SKM-1 (cell line): ENCODE measurements around the gene PRSS27.

Experiments
- DNase-seq: peaks from one replicate; lab custom pipeline; 2025; ENCODE audit not compliant: unreplicated experiment; lab: John Stamatoyannopoulos, UW

Gene PRSS27

DNA sequence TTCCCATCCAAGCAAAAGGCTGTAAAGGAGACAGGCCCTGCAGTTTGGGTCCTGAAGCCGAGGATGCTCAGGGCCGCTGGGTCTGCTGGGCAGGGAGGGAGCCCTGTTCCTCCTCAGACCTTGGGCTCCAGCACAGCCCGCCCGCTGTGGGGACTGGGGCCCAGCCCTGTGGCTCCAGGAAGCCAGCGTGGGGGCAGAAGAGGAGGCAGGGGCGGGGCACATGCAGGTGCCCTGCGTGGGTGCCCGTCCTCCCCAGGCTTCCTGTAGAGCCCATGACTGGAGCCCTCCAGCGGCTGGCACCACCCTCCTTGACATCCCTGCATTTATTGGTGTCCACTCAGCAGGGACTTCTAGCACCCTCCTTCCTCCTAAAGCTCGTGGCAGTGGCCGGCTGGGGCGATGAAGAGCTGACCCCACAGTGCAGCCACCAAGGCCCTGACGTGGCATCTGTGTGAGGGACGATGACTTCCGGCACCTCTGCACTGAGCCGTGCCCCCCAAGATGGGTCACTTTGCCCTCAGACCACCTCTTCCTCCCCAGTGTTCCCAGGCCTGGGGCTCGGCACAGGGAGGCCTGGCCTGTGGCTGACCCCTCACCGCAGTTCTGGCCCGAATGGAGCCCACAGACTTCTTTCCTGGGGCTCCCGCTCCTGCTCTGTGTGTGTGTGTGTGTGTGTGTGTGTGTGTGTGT, 9.9 kb downstream of the PRSS27 start:
- no peak for DNase-seq

DNA sequence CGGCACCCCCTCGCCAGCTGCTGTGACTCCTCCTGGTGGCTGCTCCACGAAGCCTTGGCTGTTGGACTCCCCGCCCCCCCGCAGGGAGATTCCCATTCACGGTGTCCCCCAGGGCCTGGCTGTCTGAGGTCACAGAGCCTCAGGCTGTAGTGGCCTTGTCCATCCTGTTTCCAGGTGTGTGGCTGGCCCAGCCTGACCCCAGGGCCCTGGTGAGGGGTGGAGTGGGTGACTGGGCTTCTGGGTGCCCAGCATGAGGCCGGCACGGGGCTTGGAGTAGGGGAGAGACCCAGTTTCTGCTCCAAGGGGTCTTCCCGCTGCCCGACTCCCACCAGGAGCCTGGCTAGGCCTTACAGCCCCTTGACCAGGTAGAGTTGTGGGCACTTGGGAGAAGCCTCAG, 10.4 kb downstream of the PRSS27 start:
- DNase-seq, result no peak

DNA sequence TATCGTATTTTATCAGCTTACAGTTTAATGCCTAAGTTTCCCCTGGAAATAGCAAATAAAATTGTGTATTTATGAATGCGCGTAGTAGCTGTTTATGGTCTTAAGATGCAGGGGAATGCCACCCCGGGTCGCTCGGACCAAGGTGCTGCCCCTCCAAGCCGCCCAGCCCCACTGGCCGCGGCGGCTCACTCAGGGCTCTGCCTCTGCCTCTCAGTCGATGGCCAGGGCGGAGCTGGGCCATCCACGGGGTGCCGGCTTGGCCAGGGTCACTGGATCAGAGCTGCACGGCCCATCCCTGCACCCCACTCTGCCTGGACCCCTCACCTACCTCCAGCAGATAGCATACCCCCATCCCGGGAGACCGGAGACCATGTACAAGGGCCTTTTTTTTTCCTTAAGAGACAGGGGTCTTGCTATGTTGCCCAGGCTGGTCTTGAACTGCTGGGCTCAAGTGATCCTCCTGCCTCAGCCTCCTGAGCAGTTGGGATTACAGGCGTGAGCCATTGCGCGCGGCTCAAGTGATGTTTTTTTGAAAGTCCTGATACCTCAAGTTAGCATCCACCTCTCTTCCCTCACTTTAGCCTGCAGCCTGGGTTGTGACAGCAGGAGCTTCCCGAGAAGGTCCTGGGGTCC, 11.0 kb downstream of the PRSS27 start:
- DNase-seq, result no peak

DNA sequence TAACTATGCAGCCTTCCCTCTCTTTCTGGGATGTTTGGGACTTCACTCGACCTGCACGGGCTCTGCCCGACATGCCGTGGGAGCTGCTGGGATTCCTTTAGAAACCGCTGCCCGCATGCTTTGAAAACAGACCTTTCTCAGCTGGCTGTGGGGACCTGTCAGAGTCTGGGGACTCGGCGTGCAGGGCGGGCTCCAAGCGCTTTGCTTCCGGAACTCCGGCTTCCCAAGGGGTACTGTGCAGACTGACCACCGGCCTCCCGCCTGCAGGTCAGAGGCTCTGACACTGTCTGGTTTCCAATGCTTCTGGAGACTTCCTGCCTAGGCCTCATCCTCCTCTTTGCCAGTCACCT, 11.8 kb downstream of the PRSS27 start:
- DNase-seq, result no peak

DNA sequence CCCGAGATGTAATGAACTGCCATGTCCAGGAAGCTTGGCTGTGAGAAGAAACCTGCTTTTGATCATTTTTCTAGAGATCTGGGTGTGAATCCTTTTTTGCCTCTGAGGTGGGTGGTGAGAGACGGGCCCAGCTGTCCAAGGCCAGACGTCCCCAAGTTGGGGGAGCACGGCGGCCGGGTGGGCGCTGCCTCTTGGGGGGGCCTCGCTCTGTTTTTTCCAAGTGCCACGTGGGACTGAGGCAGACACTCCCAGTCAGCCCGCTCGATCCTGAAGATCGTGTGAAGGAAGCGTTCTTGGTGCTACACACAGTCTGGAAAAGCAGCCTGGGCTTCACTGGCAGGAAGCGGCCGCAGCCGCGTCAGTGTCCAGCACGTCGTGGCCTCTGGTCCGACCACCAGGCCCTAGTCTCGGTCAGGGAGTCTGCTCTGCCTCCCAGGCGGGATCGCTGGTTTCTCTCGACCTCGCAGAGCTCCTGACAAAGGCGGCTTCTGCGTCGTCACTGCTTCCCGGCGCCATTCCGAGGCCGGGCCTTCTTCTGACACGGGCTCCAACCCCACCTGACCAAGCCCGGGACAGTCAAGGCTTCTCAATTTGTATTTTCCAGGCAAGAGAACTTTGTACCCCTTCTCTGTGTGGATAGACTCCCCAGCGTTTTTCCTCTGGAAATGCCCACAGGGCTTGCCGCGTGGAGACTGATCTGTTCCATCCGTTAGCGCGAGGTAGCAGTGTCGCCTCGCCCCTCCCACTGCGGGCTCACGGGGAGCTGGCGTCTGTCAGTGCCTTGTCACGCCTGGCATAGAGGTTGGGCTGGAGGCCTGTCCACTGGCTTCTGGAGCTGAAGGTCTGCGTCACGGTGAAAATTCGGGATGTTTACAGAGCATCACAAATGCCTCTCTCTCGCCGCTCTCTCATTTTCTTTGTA, 12.4 kb downstream of the PRSS27 start:
- DNase-seq, result no peak

DNA sequence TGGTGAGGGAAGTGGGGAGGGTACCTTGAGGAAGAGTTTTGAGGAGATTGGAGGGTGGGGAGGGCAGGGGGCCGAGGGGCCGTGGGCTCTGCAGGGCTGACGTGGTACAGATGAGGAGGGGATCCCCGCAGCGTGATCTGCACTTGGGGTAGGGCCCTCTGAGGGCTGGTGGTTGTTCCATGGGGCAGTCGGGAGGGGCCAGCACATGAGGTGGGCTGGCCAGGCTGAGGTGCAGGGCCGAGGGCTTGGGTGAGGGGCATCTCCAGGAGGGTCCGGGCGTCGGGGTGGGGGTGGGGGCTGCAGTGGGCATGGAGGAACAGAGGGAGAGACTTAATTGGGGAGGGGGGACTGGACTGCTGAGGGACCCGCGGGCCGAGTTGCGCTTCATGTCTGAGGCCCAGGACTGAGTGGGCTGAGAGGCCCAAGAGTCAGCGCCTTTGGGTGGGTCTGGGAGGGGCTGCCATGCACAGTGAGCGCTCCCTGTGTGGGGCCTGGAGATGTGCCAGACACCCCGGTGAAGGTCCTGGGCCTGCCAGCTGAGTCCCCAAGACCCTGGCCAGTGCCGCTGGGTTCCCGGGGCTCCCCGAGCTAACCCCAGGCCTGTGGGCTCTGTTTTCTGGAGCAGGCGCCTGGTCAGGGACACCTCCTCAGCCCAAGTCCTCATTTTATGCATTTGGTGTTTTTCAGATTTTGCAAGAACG, 13.3 kb downstream of the PRSS27 start:
- DNase-seq, result no peak

DNA sequence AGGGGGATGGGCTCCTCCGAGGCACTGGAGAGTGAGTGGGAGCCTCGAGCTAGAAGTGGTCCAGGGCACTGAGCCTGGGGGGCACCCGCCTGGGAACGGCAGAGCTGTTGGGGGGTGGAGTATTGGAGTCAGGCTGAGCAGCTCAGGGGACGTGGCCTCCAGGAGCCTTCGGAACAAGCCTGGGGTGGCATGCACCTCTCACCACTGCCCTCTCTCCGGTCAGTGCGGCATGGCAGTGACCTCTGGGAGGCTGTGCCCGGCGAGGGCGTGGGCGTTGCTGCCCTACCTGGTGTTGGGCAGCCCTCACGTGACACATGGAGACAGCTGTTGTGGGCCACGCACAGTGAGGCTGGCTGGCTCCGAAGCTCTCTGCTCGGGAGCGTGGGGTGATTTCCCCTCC, 13.9 kb downstream of the PRSS27 start:
- DNase-seq, result no peak

DNA sequence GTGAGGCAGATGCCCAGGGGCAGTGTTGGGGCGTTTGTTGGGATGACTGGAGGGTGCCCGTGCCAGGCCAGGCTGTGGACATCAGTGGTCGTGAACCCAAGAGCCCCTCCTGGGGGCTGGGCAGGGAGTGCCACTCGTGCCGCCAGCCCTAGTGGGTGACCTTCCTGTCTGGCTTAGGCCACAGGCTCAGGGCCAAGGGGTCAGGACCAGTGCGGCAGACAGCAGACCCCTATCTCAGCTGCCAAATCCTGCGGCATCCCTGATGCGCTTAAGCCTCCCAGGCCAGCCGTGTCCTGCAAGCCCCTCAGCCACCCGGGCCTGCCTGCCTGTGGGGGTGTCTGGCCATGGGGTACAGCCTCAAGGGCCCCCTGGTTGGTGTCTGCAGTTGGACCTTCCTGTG, 14.7 kb downstream of the PRSS27 start:
- DNase-seq, result no peak

DNA sequence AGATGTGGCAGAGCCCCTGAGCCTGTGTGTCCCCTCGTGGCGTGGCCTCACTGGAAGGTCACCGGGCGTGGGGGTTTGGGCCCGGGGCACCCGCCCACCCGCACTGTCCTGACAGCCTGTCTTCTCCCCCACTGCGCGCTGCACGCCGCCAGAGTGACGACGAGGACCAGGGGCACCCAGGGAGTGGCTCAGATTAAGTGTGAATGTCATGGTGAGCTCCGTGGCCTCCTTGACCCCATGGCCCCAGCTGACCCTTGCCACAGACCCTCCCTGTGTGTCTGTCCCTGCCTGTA, 15.1 kb downstream of the PRSS27 start:
- DNase-seq, result no peak

DNA sequence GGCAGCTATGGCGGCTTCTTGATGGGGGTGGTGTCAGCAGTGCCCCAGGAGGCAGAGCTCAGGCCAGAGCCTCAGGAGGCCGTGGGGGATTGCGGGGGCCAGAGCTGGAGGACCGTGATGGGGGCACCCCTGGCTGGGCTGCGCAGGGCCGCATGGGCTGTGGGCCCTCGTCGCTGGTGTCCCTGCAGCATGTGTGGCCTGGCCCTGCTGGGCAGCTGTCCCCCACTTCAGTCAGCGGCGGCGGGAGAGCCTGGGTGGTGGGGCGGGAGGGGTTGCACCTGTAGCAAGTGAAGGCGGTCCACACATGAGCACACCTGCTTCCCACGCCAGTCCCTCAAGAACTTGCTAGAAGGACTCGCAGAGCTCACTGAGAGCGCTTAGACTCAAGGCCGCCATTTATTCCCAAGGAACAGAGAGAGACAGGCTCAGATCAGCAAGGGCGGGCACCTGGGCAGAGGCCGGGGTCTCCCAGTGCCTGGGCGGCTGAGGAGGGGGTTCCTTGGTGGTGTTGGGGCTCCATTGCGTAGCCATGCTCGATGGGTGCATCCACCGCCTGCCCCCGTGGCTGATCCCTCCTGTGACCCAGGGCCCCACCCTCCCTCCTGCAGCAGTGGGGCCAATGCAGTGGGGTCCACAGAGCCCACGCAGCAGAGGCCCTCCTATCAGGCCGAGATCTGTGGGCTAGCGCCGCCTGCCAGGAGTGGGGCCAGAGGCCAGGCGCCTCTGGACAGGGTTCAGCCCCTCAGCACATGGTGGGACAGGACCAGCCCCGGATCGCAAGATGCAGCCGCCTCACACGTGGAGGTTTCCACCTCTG, 15.7 kb downstream of the PRSS27 start:
- no peak for DNase-seq

DNA sequence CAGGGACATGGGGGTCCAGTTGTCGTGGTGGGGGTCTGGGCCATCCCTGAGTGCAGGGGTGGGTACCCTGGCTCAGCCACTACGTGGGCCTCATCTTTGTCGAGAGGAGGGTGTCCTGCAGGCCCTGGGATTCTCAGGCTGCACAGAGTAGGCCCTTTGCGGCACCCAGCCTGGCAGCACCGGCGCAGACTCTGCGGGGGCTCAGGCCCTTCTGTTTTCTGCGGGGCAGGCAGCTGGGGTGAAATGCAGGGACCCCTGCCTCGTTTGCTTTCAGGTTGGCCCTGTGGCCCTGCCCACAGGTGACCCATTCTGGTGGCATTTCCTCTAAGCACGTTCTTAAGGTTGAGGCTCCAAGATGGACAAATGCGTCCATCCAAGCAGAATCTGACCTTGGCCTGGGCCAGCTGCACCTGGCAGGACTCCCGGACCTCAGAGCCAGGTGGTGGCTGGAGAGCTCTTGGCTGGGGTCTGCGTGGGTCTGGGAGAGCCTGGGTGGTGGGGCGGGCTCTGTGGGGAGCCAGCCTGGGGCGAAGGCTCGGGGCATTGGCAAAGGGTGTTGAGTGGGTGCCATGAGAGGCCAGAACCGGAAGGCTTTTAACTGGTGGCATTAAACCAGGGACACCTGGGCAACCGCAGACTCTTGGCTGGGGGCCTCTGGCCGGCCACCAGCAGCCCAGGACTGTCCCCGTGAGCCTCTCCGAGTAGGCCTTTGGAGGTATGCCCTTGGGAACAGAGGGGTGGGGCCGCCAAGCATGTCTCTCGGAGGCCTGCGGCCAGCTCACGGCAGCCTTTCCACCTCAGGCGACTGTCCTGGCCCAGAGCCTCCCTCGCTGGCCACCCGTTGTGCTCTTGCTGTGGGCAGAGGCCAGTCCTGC, 16.9 kb downstream of the PRSS27 start:
- no peak for DNase-seq

DNA sequence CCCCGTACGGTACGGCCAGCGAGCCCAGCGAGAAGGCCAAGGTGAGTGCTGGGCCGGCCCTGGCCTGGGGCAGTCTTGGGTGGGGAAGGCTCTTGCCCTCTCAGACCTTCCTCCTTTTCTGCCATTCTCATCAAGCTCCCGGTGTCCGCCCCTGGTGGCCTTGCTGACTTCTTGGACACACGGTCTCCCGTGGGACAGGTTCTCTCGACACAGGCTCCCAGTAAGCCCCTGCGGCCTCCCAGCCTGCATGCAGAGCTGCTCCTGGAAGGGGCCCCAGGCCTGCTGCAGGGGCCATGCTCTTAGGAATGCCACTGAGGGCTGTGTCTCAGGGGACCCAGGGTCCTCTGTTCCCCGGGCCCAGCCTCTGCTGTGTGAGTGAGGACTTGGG, 17.6 kb downstream of the PRSS27 start:
- no peak for DNase-seq

DNA sequence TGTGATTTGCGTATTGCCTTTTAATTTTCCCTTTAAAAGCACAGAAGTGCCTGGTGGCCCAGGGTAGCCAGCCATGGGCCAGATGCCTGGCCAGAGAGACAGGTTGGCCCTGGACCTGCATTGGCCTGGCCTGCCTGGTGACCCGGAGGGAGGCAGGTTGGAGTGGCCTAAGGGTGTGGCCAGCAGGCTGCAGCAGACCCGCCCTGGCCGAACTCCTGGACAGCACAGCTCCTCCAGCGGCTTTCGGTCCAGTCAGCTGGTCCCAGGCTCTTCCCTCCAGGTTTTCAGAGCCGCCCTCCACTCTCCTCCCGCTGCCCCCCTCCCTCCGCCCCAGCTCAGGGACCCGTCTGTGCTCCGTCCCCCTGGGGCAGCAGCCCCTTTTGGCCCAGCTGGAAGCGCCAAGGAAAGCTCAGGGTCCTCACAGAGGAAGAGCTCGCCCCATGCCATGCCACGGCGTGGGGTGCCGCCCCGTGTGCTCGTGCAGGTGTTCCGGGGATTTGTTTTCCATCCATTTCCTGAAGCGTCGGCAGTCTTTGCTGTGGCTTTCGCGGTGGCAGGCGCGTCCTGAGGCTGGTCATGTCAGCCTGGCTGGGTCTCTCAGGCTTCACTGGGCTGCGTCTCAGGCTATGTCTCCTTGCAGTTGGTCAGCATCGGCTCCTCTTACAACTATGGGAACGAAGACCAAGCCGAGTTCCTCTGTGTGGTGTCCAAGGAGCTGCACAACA, 18.1 kb downstream of the PRSS27 start:
- DNase-seq, result no peak

DNA sequence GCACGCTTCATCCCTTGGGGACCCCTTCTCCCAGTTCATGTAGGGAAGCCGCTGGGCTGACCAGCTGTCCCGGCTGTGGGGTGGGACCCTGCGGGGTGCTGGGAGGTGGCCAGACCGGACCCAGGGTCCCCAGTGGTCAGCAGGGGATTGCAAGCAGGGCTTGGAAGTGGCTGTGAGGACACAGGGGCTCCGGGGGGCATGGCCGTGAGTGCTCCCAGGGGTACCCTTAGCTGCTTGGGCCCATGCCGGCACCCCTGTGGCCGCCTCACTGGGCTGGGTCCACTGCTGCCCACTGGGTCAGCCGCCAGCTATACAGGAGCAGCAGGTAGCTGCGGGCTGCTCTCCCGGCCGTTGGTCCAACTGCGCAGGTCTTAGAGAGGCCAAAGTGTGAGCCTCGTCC, 18.8 kb downstream of the PRSS27 start:
- no peak for DNase-seq

DNA sequence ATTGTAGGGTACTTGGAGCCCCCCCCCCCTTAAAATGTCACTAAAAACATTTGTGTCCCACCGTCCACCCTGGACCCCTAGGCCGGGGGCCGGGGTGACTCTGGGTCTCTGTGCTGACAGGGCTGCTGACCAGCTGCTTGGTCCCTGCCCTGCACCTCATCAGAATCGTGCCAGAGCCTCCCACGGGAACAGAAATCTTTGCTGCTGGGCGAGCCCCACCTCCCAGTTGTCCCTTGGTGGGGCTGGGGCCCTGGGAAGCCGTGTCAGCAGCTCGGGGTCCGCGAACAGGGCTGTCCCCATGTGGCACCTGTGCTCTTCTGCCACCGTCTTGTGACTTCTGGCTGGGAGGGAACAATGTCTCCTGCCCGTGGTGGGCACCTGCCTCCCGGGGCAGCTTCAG, 19.2 kb downstream of the PRSS27 start:
- no peak for DNase-seq

DNA sequence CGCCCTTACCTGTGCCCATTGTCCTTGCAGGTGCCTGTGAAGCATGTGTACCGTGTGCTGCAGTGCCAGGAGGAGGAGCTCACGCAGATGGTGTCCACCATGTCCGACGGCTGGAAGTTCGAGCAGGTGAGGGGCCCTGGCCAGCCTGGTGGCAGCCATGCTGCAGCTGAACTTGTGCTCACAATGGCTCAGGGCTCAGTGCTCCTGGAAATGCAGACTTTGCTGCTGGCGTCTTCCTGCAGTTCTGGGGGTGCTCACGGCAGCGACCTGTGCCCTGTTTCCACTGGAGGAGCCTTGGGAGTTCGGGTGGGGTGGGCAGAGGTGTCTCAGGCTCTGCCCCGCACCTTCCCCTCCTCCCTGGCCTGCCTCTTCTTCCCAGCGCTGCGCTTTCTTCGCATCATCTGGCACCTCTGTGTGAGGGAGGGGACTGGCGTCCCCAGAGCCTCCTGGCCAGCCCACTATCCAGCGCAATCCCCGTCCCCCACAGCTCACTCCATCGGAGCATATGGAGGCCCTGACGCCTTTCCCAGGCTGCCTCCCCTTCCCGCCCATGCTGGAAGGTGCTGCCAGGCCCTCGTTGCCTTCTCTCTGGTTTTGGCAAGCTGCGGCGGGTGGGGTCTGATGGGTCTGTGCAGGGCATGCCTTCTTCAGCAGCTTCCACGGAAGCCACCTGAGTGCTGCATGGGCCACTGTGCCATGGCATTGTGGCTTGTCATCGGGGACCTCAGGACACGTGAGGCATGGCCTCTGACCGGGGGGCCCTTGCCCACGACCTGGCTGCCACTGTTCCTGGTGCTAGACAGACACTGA, 20.0 kb downstream of the PRSS27 start:
- DNase-seq, result no peak

DNA sequence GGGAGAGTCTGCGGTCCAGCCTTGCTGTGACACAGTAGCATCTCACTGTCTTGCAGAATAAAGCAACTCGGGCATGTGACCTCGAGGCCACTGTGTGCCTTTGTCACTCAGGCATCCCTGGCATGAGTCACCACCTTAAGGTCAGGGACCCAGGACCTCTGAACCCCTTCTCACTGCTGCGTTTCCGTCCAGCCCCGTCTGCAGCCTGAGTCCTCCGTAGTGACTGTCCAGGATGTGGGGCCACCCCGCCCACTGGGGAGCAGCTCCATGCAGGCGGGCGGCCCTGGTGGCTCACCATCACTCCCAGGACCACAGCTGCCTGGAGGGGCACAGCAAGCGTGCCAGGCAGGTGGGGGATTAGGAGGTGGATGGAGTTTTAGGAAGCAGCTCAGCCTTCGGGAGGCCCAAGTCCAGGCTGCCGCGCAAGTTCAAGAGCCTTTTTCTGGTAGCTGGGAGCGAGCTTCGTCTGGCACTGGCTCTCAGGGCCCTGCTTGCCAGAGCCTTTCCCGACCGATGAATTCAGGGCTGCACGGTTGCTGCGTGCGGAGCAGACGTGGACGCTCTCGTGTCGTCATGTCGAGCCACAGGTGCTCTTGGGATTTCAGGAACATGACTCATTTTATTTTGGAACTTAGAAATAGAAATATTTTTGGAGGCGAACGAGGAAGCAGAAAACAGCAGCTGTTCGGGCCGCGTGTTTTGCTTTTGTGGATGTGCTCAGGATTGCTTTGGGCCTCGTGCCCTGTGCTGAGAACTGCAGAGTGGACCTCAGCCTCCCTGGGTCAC, 20.9 kb downstream of the PRSS27 start:
- no peak for DNase-seq
